ENCODE measurements around the gene NRG3. TPM values are rescaled to one million over a fixed set of nuclear protein-coding genes. Genes with fewer than 3 reads are reported as not detected.
"Not testable (repeated sequence)": the region's sequence is repeated elsewhere in the genome, so short reads cannot be mapped to it uniquely, and the experiment has no call there.

Gene NRG3
- polyA plus RNA-seq, 3 donors from 2014 or later: not detected

GRCh38 chr10:82643601-82644000, 768.6 kb downstream of the NRG3 start:
- H3K9me3 Mint-ChIP-seq: peaks cover 0 to 35% (median 9%) of the 10 kb centered on the region in 6 donors
- no peak for DNase-seq
- peaks cover 0 to 2% (median 2%) of the 10 kb centered on the region in 3 donors for H3K27me3 Mint-ChIP-seq (ENCODE audit: low read depth in 3 of 3)
- H3K4me3 Mint-ChIP-seq: no peak overlapping the region
- H3K27ac Mint-ChIP-seq: no peak overlapping the region
- no peaks in the 10 kb centered on the region for H3K36me3 Mint-ChIP-seq
- H3K4me1 Mint-ChIP-seq: no peaks in the 10 kb centered on the region

GRCh38 chr10:82645221-82645620, 770.2 kb downstream of the NRG3 start:
- H3K4me3 Mint-ChIP-seq: no peak overlapping the region
- no peak overlapping the region for H3K27ac Mint-ChIP-seq
- H3K27me3 Mint-ChIP-seq (ENCODE audit: low read depth in 3 of 3): peaks cover 0 to 2% (median 2%) of the 10 kb centered on the region in 3 donors
- no peaks in the 10 kb centered on the region for H3K4me1 Mint-ChIP-seq
- peaks cover 0 to 30% (median 8%) of the 10 kb centered on the region in 6 donors for H3K9me3 Mint-ChIP-seq
- no peaks in the 10 kb centered on the region for H3K36me3 Mint-ChIP-seq
- DNase-seq: no peak

- H3K9me3 Mint-ChIP-seq: peaks cover 3 to 24% (median 16%) of the 10 kb centered on the region in 6 donors
- H3K27me3 Mint-ChIP-seq (ENCODE audit: low read depth in 3 of 3): no peaks in the 10 kb centered on the region
- H3K4me3 Mint-ChIP-seq: no peak overlapping the region
- no peaks in the 10 kb centered on the region for H3K36me3 Mint-ChIP-seq
- DNase-seq: no peak
- H3K4me1 Mint-ChIP-seq: no peaks in the 10 kb centered on the region
- no peak overlapping the region for H3K27ac Mint-ChIP-seq
These were observed 778.5 kb downstream of the NRG3 start for GRCh38 chr10:82653244-82654155.

GRCh38 chr10:82660205-82660604, 785.2 kb downstream of the NRG3 start:
- H3K27ac Mint-ChIP-seq: no peak overlapping the region

GRCh38 chr10:82660986-82661385, 786.0 kb downstream of the NRG3 start:
- peaks cover 1 to 11% (median 8%) of the 10 kb centered on the region in 6 donors for H3K9me3 Mint-ChIP-seq
- no peak overlapping the region for H3K4me3 Mint-ChIP-seq
- no peak for DNase-seq
- no peaks in the 10 kb centered on the region for H3K4me1 Mint-ChIP-seq
- H3K27ac Mint-ChIP-seq: no peak overlapping the region
- no peaks in the 10 kb centered on the region for H3K27me3 Mint-ChIP-seq (ENCODE audit: low read depth in 3 of 3)
- no peaks in the 10 kb centered on the region for H3K36me3 Mint-ChIP-seq

More at GRCh38 chr10:82660205-82660604, 785.2 kb downstream of the NRG3 start:
- H3K4me1 Mint-ChIP-seq: no peaks in the 10 kb centered on the region
- no peaks in the 10 kb centered on the region for H3K27me3 Mint-ChIP-seq (ENCODE audit: low read depth in 3 of 3)
- peaks cover 1 to 14% (median 8%) of the 10 kb centered on the region in 6 donors for H3K9me3 Mint-ChIP-seq
- DNase-seq: no peak
- H3K36me3 Mint-ChIP-seq: no peaks in the 10 kb centered on the region
- no peak overlapping the region for H3K4me3 Mint-ChIP-seq

- H3K9me3 Mint-ChIP-seq: peaks cover 1 to 8% (median 5%) of the 10 kb centered on the region in 6 donors
- DNase-seq: no peak
- H3K27me3 Mint-ChIP-seq (ENCODE audit: low read depth in 3 of 3): no peaks in the 10 kb centered on the region
- no peak overlapping the region for H3K4me3 Mint-ChIP-seq
- no peak overlapping the region for H3K27ac Mint-ChIP-seq
- no peaks in the 10 kb centered on the region for H3K4me1 Mint-ChIP-seq
- no peaks in the 10 kb centered on the region for H3K36me3 Mint-ChIP-seq
These were observed 786.7 kb downstream of the NRG3 start for GRCh38 chr10:82661701-82662100.

GRCh38 chr10:82668221-82668895, 793.4 kb downstream of the NRG3 start:
- Mint-ChIP-seq H3K9me3 (peaks cover 6 to 37% (median 19%) of the 10 kb centered on the region in 6 donors), H3K27ac (no peak overlapping the region), H3K4me3 (no peak overlapping the region), H3K4me1 (no peaks in the 10 kb centered on the region), H3K27me3 (ENCODE audit: low read depth in 3 of 3) (peaks cover 0 to under 1% (median 0%) of the 10 kb centered on the region in 3 donors), H3K36me3 (peaks cover 0 to 5% (median 0%) of the 10 kb centered on the region in 3 donors)
- DNase-seq: no peak

- peaks cover 0 to 5% (median 2%) of the 10 kb centered on the region in 3 donors for H3K36me3 Mint-ChIP-seq
- no peaks in the 10 kb centered on the region for H3K4me1 Mint-ChIP-seq
- H3K27ac Mint-ChIP-seq: no peak overlapping the region
- H3K27me3 Mint-ChIP-seq (ENCODE audit: low read depth in 3 of 3): peaks cover 0 to 2% (median 0%) of the 10 kb centered on the region in 3 donors
- no peak for DNase-seq
- peaks cover 20 to 71% (median 31%) of the 10 kb centered on the region in 6 donors for H3K9me3 Mint-ChIP-seq
- H3K4me3 Mint-ChIP-seq: no peak overlapping the region
These were observed 799.0 kb downstream of the NRG3 start for GRCh38 chr10:82674036-82674435.

- peaks cover 15 to 59% (median 23%) of the 10 kb centered on the region in 6 donors for H3K9me3 Mint-ChIP-seq
- not testable (repeated sequence) for H3K36me3 Mint-ChIP-seq; DNase-seq; H3K4me1 Mint-ChIP-seq; H3K27ac Mint-ChIP-seq; H3K4me3 Mint-ChIP-seq; H3K27me3 Mint-ChIP-seq (ENCODE audit: low read depth in 3 of 3)
These were observed 802.9 kb downstream of the NRG3 start for GRCh38 chr10:82677932-82678331.

GRCh38 chr10:82678451-82678850, 803.5 kb downstream of the NRG3 start:
- not testable (repeated sequence) for H3K4me3 Mint-ChIP-seq

GRCh38 chr10:82680608-82681007, 805.6 kb downstream of the NRG3 start:
- DNase-seq: no peak
- Mint-ChIP-seq H3K9me3 (peaks cover 6 to 45% (median 14%) of the 10 kb centered on the region in 6 donors), H3K27me3 (ENCODE audit: low read depth in 3 of 3) (no peaks in the 10 kb centered on the region), H3K4me1 (no peaks in the 10 kb centered on the region), H3K4me3 (no peak overlapping the region), H3K27ac (no peak overlapping the region), H3K36me3 (peaks cover 0 to 2% (median 0%) of the 10 kb centered on the region in 3 donors)

More at GRCh38 chr10:82678451-82678850, 803.5 kb downstream of the NRG3 start:
- not testable (repeated sequence) for H3K27me3 Mint-ChIP-seq (ENCODE audit: low read depth in 3 of 3); H3K36me3 Mint-ChIP-seq; H3K27ac Mint-ChIP-seq; H3K4me1 Mint-ChIP-seq; DNase-seq
- peaks cover 12 to 56% (median 21%) of the 10 kb centered on the region in 6 donors for H3K9me3 Mint-ChIP-seq

GRCh38 chr10:82683945-82684344, 809.0 kb downstream of the NRG3 start:
- Mint-ChIP-seq H3K36me3 (peaks cover 0 to 1% (median 0%) of the 10 kb centered on the region in 3 donors), H3K9me3 (peaks cover 2 to 25% (median 13%) of the 10 kb centered on the region in 6 donors), H3K27ac (no peak overlapping the region), H3K4me1 (no peaks in the 10 kb centered on the region), H3K27me3 (ENCODE audit: low read depth in 3 of 3) (no peaks in the 10 kb centered on the region), H3K4me3 (no peak overlapping the region)
- DNase-seq: no peak

GRCh38 chr10:82685087-82685486, 810.1 kb downstream of the NRG3 start:
- Mint-ChIP-seq H3K27me3 (ENCODE audit: low read depth in 3 of 3) (peaks cover 0 to 3% (median 0%) of the 10 kb centered on the region in 3 donors), H3K27ac (no peak overlapping the region), H3K4me1 (no peaks in the 10 kb centered on the region), H3K9me3 (peaks cover 2 to 31% (median 17%) of the 10 kb centered on the region in 6 donors), H3K4me3 (no peak overlapping the region), H3K36me3 (no peaks in the 10 kb centered on the region)
- no peak for DNase-seq

GRCh38 chr10:82691211-82691610, 816.2 kb downstream of the NRG3 start:
- Mint-ChIP-seq H3K27me3 (ENCODE audit: low read depth in 3 of 3) (peaks cover 0 to 11% (median 0%) of the 10 kb centered on the region in 3 donors), H3K36me3 (no peaks in the 10 kb centered on the region), H3K4me1 (no peaks in the 10 kb centered on the region), H3K9me3 (peaks cover 7 to 48% (median 24%) of the 10 kb centered on the region in 6 donors), H3K27ac (no peak overlapping the region), H3K4me3 (no peak overlapping the region)
- no peak for DNase-seq
